A549 treated with dexamethasone at 1 μM for 4 hours (cell line): ENCODE results near the gene NAA25. TPM values are rescaled to one million over a fixed set of nuclear protein-coding genes. Genes with fewer than 3 reads are reported as not detected.

ENCODE experiments used
- total RNA-seq: library from RNA; stranded (reverse); fragments of 200-300 nt; extraction: Qiagen RNA extraction; gene quantifications from 5 replicates; pipeline ENCODE4 v1.2.3, GENCODE V29; 2022

The NAA25 gene
- 16.3 to 26.8 TPM (median 23.3 TPM) in 5 replicates for total RNA-seq

GRCh38 chr12:112108202-112109079 lies at the start of gene NAA25:
Gene NAA25, minus strand, starts transcription at chr12:112108783. Its CDS starts 10 bp downstream, at chr12:112108773.

DNA sequence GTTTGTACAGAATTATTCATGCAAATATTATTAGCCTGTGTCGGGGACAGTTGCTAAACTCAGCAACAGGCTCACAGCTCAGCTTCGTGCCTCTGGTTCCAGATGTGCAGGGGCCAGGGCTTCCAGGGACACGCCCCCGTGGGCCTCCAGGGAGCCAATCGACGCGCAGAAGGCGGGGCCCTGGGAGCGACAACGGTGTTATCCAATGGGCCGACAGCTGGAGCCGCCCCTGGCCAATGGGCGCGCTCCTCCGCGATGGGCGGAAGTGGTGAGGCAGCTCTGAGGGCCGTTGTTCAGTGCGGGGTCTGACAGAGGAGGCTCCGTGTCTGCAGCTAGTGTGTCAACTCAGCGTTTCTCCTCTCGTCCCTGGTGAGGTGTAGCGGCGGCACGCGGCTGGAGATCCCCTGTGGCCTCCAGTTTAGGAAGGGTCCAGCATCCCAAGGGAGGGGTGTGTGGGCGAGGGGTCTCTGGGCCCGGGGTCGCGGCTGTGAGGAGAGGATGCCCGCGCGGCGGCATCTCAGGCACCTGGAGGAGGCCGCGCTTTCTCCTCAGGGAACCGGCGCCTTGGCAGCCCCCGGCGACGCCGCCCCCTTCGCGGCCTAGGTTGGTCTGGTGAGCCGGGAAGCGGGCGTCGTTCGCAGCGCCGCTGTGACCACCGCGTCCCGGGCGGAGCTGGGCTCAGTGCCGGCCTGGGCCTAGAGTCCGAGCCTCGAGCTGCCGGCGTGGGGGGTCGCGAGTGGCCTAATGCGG lies 16.8 kb upstream of the NAA25 start, which contains the start of gene TRAFD1:
Gene TRAFD1, plus strand, starts transcription at position 311 of the 750 bp plus-strand sequence. CDS start 4,963 bp downstream, outside the sequence.

DNA sequence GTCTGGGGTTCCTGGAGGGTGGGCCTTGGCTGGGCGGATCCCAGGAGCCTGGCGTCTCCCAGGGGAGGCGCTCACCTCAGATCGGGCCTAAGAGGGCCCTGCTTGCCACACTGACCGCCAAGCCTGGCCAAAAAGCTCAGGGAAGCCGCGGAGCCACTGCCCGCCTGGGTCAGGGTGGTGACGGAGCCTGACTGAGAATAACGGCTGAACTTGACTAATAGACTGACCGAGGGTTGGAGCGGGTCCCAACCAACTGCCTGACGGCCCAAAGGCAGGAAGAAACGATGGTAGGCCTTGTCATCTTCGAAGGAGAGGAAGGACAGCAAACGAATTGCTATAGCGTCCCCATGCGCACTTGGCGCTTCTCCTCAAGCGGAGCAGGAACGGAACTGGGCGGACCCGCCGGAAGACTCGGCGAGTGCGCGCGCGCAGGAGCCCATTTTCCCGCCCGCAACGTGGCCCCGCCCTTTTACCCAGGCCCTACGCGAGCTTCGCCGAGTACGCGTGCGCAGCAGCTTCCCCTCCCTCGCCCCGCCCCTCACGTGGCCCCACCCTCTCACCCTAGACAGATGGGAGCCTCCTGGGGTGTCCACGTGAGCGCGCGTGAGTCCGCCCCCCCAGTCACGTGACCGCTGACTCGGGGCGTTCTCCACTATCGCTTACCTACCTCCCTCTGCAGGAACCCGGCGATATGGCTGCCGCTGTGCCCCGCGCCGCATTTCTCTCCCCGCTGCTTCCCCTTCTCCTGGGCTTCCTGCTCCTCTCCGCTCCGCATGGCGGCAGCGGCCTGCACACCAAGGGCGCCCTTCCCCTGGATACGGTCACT lies 95.6 kb downstream of the NAA25 start, which contains the start of the genes ERP29 and TMEM116:
Gene ERP29, plus strand, starts transcription at position 652 of the 826 bp plus-strand sequence. Its CDS starts 40 bp downstream, at position 692.
Gene TMEM116, minus strand, starts transcription at position 391 of the 826 bp plus-strand sequence. CDS start 7,895 bp downstream, outside the sequence.

Other genes starting within 250 kb of the NAA25 start
- 5.9 to 7.2 TPM (median 6.4 TPM) in 5 replicates for gene TMEM116, start 95.6 kb downstream of the NAA25 start, total RNA-seq
- gene ERP29, start 95.4 kb downstream of the NAA25 start, total RNA-seq, result 131 to 145 TPM (median 134 TPM) in 5 replicates
- 14.1 to 17.2 TPM (median 16.4 TPM) in 5 replicates for gene TRAFD1, start 16.8 kb upstream of the NAA25 start, total RNA-seq